ENCODE measurements around the gene ZBTB9. TPM values are rescaled to one million over a fixed set of nuclear protein-coding genes. Genes with fewer than 3 reads are reported as not detected.

ZBTB9 gene
- total and polyA plus RNA-seq, 4 donors: 1.1 to 3.4 (median 2.3) TPM

GRCh38 chr6:33426590-33427511 is 27.5 kb upstream of the ZBTB9 start:
- 21% methylated on average over 12 of the region's 12 CpGs for WGBS
- Histone ChIP-seq H3K27me3 (ENCODE audit: control insufficient read depth in 4 of 4, insufficient read depth in 4 of 4, low read length in 3 of 4) (no peaks in the 10 kb centered on the region), H3K9ac (ENCODE audit: low read depth in 1 of 2, low read length in 2 of 2) (peak overlapping the region in 1 of 2 donors; percentile 56), H3K9me3 (ENCODE audit: control insufficient read depth in 4 of 4, low read length in 3 of 4) (no peaks in the 10 kb centered on the region), H3K4me3 (ENCODE audit: low read depth in 1 of 3, low read length in 3 of 3) (peak overlapping the region; percentile 36 to 62 (median 58)), H3K27ac (ENCODE audit: low read depth in 1 of 2, low read length in 2 of 2) (peak overlapping the region; percentile 67 to 88), H3K36me3 (ENCODE audit: control insufficient read depth in 4 of 4, insufficient read depth in 3 of 4, low read depth in 1 of 4, low read length in 3 of 4) (no peaks in the 10 kb centered on the region), H3K4me1 (ENCODE audit: control insufficient read depth in 4 of 4, insufficient read depth in 4 of 4, low read length in 3 of 4) (peaks cover 13 to 47% (median 28%) of the 10 kb centered on the region in 4 donors)
- TF ChIP-seq MAX (IDR thresholded peaks at IDR 0.05): no peak
- TF ChIP-seq GABPA (IDR thresholded peaks at IDR 0.05 in 1 of 2, conservative IDR thresholded peaks at IDR 0.05 in 1 of 2): no peak
- no peak for TF ChIP-seq HNF4A (conservative IDR thresholded peaks at IDR 0.05)
- no peak for TF ChIP-seq FOXA2 (IDR thresholded peaks at IDR 0.05)
- TF ChIP-seq ATF3 (IDR thresholded peaks at IDR 0.05): no peak
- no peak for TF ChIP-seq RAD21 (IDR thresholded peaks at IDR 0.05)
- no peak for TF ChIP-seq CTCF (IDR thresholded peaks at IDR 0.05; ENCODE audit: low read depth, low read length, missing input control)
- no peak for TF ChIP-seq JUND (IDR thresholded peaks at IDR 0.05)
- TF ChIP-seq EGR1 (IDR thresholded peaks at IDR 0.05; ENCODE audit: low read depth in 2 of 2): no peak
- DNase-seq (ENCODE audit: low spot score): no peak

- DNase-seq (ENCODE audit: low spot score): peak; percentile 57
- H3K4me1 ChIP-seq (ENCODE audit: control insufficient read depth in 4 of 4, insufficient read depth in 4 of 4, low read length in 3 of 4): peaks cover 13 to 47% (median 28%) of the 10 kb centered on the region in 4 donors
- peak overlapping the region; percentile 40 to 42 for H3K27ac ChIP-seq (ENCODE audit: low read depth in 1 of 2, low read length in 2 of 2)
- no peak for TF ChIP-seq CTCF (IDR thresholded peaks at IDR 0.05; ENCODE audit: low read depth, low read length, missing input control)
- TF ChIP-seq FOXA2 (IDR thresholded peaks at IDR 0.05): no peak
- no peak for TF ChIP-seq REST (IDR thresholded peaks at IDR 0.05)
- no peak for TF ChIP-seq SP1 (IDR thresholded peaks at IDR 0.05)
- TF ChIP-seq EGR1 (IDR thresholded peaks at IDR 0.05; ENCODE audit: low read depth in 2 of 2): no peak
- TF ChIP-seq FOXA1 (IDR thresholded peaks at IDR 0.05): no peak
- no peak for TF ChIP-seq MAX (IDR thresholded peaks at IDR 0.05)
- no peak for TF ChIP-seq NR2F2 (IDR thresholded peaks at IDR 0.05)
- TF ChIP-seq RXRA (IDR thresholded peaks at IDR 0.05): no peak
- no peak for TF ChIP-seq HNF4G (IDR thresholded peaks at IDR 0.05)
- TF ChIP-seq RAD21 (IDR thresholded peaks at IDR 0.05): no peak
- no peak for TF ChIP-seq GABPA (IDR thresholded peaks at IDR 0.05 in 1 of 2, conservative IDR thresholded peaks at IDR 0.05 in 1 of 2)
- TF ChIP-seq YY1 (IDR thresholded peaks at IDR 0.05): no peak
- no peak for TF ChIP-seq TAF1 (conservative IDR thresholded peaks at IDR 0.05)
- TF ChIP-seq ZBTB33 (IDR thresholded peaks at IDR 0.05): no peak
- no peak for TF ChIP-seq JUND (IDR thresholded peaks at IDR 0.05)
- TF ChIP-seq HNF4A (conservative IDR thresholded peaks at IDR 0.05): no peak
- H3K36me3 ChIP-seq (ENCODE audit: control insufficient read depth in 4 of 4, insufficient read depth in 3 of 4, low read depth in 1 of 4, low read length in 3 of 4): no peaks in the 10 kb centered on the region
- peak overlapping the region; percentile 36 to 60 (median 58) for H3K4me3 ChIP-seq (ENCODE audit: low read depth in 1 of 3, low read length in 3 of 3)
- no peaks in the 10 kb centered on the region for H3K27me3 ChIP-seq (ENCODE audit: control insufficient read depth in 4 of 4, insufficient read depth in 4 of 4, low read length in 3 of 4)
- WGBS: under 1% methylated on average over 78 of the region's 79 CpGs
- H3K9ac ChIP-seq (ENCODE audit: low read depth in 1 of 2, low read length in 2 of 2): peak overlapping the region in 1 of 2 donors; percentile 56
- H3K9me3 ChIP-seq (ENCODE audit: control insufficient read depth in 4 of 4, low read length in 3 of 4): no peaks in the 10 kb centered on the region
Measured at GRCh38 chr6:33427585-33428223, 26.7 kb upstream of the ZBTB9 start.
